ENCODE measurements around the gene CDKN2B-AS1.

Gene CDKN2B-AS1

DNA sequence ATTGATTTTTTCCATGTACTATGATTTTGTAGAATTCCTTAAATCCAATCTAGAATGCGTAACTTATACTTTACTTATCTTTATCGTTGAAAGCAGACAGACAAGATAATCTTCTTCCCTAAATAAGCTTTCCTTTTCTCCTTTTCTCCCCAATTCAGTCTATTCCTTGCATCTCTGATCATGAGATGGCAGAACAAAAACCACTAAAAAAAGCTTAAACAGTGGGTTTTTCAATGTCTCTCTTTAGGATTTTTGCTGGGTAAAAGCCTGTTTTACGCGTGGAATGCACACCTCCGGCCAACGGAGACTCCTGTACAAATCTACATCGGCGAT lies 13.8 kb downstream of the CDKN2B-AS1 start:
- DNase-seq: no peak

DNA sequence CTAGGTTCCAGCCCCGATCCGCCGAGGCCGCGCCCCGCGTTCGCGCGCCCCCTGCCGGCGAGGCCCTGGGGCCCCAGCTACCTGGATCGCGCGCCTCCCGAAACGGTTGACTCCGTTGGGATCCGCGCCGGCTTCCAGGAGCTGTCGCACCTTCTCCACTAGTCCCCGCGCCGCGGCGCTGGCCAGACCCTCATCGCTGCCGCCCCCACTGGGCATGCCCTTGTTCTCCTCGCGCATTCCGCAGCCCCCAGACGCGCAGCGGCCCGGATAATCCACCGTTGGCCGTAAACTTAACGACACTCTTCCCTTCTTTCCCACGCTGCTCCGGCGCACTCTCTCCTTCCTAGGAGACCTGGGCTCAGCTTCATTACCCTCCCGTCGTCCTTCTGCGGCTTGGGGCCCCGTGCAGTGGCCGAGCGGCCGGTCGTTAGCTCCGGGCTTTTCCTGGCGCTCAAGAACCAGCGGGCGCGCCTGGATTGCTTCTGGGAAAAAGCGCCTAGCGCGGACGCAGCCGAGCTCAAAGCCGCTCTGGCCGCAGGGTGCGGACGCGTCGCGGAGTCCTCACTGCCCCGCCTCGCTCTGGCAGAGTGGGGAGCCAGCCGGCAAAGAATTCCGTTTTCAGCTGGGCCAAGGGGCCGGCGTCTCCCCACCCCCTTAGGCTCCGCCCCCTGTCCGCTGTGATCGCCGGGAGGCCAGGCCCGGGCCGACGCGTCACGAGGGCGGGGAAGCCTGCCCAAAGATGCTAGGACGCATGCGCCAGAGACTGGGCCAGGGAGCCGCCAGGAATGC lies 14.3 kb downstream of the CDKN2B-AS1 start, which contains the start of gene CDKN2B:
Gene CDKN2B, minus strand, starts transcription at position 589 of the 789 bp plus-strand sequence. Its CDS starts 352 bp downstream, at position 237.
- no peak for DNase-seq

DNA sequence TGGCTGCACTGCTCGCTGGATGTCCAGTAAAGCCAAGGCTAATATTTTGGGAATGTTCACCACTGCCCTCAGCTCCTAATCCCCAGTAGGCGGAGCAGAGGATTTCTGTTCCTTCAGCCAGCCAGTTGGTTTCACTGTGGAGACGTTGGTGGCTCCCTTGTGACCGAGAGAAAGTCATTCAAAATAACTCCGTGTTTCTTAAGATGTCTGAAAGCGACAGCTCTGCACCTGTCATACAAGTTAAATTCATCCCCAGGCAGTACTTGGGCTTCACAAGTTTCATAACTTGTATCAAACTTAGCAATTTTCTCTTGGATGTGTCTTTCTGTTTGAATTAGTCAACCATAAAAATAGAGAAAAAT lies 14.9 kb downstream of the CDKN2B-AS1 start:
- no peak for DNase-seq

DNA sequence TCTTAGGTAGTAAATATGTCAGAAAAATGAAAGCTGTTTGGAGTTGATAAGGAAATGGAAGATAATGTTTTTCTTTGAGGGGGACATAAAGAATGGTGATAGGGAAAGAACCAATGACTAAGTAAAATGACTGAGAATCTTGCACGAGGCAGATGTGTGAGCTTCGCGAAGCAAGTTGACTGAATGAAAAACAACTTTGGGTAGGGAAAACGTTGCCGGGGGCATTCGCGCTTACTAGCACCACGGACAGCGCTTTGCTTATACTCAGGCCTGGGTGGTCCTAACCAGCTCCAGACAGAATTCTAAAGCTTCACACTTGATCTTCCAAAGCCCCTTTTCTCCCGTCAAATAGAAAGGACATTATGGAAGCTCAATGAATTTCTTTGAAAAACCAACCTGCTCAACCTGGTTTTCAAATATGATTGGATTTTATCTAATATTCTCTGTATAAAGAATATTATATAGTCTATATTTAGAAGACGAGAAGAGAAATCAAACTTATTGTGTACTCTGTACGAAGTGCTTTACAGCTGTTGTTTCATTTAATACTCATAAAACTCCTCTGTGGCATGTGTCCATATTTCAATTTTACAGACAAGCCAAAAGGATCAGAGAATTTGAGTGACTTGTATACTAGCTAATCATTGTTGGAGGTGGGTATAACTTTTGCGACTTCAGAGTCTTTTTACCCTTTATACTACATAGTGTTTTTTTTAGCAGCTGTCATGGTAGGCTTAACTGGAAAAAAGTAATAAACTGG lies 16.5 kb downstream of the CDKN2B-AS1 start:
- no peak for DNase-seq

DNA sequence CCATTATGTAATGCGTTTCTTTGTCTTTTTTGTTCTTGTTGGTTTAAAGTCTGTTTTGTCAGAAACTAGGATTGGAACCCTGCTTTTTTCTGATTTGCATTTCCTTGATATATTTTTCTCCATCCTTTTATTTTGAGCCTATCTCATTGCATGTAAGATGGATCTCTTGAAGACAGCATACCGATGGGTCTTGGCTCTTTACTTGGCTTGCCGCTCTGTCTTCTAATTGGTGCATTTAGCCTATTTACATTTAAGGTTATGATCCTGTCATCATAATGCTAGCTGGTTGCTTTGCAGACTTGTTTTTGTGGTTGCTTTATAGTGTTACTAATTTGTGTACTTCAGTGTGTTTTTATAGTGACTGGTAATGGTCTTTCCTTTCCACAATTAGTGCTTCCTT lies 27.8 kb downstream of the CDKN2B-AS1 start:
- no peak for DNase-seq

DNA sequence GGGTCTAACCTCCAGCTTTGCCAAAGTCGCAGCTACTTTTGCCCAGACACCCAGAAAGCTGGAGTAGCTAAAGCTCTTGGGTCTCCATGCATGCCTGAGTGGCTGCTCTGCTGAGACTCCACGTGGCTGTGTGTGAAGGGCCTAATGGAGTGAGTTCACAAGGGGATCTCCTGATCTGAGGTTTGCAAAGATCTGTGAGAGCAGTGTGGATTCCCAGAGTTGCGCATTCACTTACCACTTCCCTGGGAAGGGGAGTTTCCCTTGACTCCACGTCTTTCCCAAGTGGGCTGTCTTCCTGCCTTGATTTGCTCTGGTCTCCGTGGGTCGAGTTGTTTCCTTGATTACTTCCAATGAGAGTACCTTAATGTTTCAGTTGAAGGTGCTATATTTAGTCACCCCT lies 32.1 kb downstream of the CDKN2B-AS1 start:
- DNase-seq: no peak

DNA sequence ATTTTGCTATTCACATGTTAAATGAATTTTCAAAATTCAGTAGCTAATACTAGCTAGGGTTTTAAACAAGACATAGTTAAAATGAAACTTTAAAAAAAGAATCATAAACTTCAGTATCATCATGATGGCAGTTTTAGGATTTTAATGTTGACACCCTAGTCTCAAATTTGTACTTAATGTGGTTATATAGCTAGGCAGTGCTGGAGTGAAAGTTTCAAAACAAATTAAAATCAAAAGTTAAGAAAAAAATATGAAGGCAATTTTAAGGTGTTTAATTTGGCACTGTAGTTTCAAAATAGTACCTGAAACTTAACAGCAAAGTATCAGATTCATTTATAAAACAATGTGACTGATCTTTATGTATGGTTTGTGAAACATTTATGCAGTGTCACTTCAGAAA lies 33.8 kb downstream of the CDKN2B-AS1 start:
- DNase-seq: no peak

DNA sequence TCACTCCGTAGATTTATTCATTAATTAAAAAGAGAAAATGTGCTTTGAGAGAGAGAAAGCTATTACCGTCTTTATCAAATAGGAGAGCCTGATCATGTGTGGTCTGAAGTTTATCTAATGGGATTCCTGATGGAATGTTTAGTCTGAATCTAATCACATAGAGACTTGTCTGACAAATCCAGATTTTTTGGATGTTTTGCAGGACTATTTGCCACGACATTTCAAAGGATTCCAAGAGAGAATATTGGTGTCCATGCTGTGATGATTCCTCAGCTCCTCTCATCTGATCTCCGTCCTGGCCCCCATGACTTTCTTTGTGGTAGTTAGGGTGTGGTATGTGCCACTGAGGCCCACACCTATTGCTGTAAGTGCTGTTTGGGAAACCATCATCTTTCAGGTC lies 34.6 kb downstream of the CDKN2B-AS1 start:
- DNase-seq: no peak

DNA sequence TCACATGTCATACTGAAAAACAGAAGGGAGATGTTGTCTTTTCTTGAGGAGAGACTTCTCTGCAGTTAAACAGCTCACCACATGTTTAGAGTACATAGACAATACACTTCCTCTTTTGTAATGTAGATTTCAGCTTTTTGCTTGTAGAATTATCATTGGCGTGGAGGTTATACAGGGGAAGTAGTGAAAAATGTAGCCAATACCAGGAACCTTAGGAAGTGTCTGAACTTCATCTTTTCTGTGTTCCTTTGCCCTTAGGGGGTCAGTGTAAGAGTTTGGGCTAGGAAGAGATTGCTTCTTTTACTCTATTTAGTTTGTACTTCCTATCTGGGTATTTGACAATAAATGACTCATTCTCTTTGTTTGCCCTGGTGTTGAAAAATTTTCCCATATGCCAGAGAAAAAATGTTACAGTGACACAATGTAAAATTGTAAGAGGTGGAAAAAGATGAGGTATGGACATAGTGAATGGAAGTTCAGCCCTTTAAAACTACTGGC lies 35.6 kb downstream of the CDKN2B-AS1 start:
- peak; percentile 45 for DNase-seq

DNA sequence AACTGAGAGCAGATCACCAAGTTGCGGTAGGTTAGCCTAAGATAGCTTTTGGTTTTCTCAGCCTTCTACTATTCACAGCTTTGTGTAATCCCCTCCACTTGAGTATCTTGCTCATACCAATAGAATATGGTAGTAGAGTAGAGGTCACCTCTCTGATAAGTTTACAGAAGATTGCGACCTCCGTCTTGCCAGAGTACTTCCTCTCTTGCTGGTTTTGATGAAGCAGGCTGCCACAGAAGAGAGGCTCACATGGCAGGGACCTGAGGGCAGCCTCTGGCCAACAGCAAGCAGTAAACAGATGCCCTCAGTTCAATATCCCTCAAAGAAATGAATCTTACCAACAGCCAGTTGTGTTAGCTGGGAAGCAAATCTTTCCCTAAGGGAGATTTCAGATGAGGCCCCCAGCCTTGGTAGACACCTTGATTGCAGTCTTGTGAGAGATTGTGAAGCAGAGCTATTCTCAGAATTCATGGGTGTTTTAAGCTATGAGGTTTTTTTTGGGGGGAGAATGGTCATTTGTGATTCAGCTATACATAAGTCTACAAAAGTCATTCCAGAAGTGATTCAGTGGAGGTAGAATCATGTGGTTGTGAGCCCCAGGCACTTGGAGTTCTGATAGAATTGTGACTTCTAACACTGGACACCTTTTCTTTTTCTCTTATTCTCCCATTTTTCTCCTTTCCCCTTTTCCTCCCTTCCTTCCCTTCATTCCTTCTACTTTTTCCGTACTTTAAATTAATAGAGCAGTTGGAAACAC lies 37.2 kb downstream of the CDKN2B-AS1 start:
- DNase-seq: no peak

DNA sequence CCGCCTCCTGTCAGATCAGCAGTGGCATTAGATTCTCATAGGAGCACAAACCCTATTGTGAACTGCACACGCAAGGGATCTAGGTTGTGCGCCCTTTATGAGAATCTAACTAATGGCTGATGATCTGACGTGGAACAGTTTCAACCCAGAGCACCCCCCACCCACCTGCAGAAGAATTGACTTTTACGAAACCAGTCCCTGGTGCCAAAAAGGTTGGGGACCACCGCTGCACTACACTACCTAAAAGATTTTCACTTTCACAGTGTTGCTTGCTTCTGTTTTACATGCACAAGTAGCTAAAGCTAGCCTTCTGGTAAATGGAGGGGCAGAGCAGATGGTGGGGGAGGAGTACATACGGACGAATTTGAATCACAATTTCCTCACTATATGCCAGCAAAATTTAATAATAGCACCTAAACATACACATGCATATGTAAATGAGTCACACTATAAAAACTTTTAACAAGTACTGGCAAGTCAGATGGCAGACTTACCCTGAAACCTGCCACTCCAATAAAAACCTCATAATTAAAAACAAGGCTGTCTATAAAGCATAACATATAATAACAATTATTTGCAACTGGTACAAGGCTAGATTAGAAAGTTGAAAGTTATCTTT lies 38.5 kb downstream of the CDKN2B-AS1 start:
- no peak for DNase-seq

DNA sequence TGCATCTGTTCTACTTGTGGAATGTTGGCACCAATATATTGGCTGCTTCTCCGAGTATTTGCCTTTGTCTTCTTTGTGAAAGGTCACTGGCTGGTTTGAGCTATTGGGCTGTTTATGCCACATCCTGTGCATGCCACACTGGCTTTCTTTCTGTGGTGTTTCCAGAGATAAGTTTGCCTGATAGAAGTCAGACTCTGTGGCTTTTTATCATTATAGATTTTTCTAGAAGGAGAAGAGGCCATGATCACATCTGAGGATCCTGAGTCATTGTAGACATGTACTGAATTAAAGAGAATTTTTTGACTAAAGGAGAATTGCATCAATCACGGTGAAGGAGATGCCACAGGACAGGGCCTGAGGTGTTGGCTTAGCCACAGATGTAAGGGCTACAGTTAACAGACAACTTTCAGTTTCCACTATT lies 41.0 kb downstream of the CDKN2B-AS1 start:
- DNase-seq: no peak

DNA sequence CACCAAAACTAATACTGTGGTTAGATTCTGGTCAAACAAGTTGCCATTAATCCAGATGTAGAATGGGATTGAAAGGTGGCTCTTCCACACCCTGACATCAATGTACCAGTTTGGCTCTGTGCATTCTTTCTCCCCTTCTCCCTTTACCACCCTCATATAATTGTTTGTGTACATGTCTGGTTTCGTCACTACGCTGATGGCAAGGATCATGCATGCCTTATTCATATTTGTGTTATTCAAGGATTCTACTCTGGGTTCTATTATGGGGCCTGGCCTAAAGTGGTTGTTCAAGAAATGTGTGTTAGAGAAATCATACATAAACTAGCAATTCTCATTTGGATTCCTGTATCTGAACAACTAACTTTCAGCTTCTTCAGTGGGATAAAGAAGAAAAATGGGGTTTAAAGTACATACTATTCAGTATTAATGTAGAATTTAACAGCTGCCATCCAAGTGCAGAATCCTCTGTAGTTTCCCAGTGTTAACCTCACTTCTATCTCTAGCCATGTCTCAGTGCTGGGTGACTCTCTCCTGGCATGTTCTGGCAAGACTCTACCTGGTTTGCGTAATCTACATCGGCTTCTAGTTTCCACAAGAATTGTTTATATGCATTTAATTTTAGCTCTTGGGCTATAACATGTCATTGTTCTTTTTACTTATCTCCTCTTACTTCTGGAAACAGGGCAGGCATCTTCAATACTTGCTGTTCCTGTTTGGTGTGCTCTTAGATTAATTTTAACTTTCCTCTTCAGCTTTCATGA lies 42.5 kb downstream of the CDKN2B-AS1 start:
- DNase-seq: no peak

DNA sequence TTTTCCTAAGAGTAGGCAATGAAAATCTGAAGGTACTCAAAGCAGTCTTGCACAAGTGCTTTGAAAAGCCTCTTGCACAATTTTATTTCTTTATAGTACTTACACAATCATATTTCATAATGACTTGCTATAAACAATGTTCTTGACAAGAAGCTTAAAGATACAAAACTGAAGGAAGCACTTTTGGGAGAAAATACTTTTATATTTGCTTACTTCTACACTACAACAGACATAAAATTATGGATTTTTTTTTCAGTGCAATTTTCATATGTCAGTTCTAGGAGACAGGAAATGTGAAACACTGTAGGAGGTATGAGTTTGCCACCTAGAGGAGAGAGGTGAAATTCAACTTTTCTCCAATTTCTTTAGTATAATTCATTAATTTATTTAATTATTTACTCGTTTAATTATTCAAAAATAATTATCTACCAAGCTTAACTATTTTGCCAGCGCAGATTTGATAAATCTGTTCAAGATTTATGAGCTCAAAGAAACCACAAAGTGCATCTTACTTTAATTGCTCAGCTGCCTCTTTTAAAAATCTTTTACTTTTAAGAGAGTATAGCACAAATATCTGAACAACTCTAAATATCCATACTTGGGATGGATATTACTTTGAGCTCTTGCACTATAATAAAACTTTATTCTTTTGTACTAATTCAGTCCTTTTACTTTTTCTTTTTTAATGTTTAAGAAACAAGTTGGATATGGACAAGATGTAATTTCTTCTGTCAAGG lies 43.5 kb downstream of the CDKN2B-AS1 start:
- no peak for DNase-seq

DNA sequence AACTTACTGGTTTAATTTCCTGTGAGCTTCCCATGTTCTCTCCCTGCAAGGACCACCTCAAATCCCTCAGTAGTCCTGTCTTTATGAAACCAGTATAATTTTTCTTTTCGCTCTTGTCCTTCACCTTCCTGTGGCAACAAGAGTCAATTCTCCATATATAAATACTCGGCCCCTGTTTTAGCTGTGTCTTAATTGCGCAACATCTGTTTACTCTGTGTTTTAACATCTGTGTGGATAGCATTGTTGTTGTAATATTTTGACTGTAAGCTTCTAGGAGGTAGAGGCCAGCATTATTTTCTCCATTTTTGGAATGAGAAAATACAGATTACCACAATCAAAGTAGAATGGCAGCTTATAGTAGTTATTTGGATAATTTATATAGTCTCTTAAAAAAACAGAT lies 44.7 kb downstream of the CDKN2B-AS1 start:
- DNase-seq: no peak

DNA sequence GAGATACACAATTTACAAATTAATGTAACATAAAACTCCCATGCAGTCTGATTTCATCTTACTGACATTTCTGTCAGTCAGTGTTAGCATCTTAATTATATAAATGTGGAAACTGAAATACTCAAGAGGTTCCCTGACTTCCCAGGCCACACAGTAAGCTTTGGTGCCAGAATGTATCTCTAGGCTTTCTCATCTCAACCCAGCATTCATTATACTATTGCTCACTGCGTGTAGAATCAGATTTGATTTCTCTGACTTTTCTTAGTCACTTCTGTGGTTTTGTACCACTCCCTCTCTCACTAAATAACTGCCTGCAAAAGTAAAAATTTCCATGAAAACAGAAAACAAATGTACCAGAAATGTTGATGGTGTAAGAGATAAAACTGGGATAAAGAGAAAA lies 46.2 kb downstream of the CDKN2B-AS1 start:
- DNase-seq: no peak

DNA sequence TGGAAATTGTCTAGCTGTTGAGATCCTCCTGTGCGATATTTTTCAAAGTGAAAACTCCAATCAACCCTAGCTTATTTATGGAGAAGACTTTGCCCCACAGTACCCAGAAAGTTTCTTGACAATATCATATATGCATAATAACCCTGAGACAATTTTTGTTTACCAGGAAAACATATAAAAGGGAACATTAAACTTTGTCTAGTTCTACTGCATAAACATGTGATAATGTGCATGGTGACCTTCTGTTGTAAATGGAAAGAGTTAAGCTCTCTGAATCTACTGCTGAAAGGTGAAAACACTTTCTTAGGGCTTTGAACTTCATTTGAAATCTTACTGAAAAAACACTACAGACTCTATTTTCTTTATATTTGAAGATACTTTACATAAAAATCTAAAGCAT lies 46.8 kb downstream of the CDKN2B-AS1 start:
- no peak for DNase-seq

DNA sequence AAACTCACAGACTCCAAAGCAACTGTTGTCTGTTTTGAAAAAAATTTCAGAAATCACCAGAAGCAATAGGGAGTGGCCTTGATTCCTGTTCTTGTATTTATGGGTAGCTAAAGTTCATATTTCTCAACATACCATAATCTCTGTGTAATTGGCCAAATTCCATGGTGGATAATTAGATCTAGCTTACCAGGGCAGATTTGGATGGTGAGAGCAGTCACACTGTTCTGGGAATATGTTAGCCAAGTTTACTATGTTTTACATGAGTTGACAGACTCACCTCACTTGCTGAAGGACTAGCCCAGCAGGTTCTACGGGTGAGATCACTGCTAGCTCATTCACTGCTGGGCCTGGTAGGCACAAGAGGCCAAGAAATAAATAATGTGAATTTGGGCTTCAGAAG lies 47.2 kb downstream of the CDKN2B-AS1 start:
- no peak for DNase-seq

DNA sequence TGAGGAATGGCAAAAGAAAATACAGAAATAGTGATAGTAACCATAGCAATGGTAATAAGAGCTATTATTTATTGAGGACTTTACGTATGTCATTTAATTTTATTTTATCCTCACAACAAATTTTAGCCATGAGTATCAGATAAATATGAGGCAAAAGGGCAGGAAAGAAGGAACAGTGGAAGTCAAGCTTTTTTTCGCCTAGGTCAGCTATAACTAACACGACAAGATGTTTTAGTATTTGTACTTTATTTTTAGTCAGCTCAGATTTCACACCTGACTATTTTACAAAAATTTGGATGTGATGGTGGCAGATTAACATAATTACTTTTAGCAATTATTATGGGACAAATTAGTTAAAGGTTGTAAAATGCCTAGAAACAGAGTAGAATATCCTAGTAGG lies 49.3 kb downstream of the CDKN2B-AS1 start:
- no peak for DNase-seq

DNA sequence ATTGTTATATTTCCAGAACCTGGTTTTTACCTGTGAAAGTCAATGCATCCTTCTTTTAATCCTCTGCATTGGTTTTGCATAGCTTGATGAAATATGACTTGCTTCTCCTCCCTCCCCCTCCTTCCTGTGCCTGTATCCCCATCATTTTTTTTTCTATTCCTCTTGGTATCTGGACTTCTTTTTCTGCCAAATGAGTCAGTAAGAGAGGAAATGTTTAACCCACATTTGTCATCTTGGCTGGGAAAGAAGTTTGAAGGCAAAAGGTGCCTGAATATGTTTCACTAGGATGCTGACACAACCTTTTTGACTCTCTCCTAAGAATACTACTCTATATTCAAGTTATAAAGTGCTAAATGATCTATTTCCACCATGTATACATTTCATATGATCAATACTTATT lies 50.0 kb downstream of the CDKN2B-AS1 start:
- DNase-seq: no peak

DNA sequence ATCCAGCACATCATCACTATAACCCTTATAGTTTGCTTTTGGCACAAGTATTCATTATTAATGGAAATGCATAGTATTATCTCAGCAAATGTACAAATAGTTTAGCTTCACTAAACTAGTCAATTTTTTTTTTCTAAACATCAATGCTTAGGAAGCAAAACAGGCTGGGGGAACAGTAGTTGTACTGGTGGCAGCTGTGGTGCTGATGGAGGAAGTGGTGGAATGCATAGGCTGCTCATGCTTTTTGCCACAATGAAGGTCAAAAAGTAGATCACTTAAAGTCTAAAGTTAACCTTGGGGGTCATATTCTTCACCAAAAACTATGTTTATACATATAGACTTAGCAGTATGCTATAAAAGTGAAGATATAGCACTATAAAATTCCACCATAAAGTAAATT lies 50.8 kb downstream of the CDKN2B-AS1 start:
- DNase-seq: no peak

Data from KG1 (cell line).